MG63 (cell line): ENCODE data around the gene DBNDD1. TPM values are rescaled to one million over a fixed set of nuclear protein-coding genes. Genes with fewer than 3 reads are reported as not detected.
"Not testable (repeated sequence)": the region's sequence is repeated elsewhere in the genome, so short reads cannot be mapped to it uniquely, and the experiment has no call there.

Source experiments
- DNase-seq: peaks from one replicate; pipeline ENCODE4 v3.0.0-alpha.2; 2020
- H3K27me3 ChIP-seq: fragments of 250-450 bp; sonication (Bioruptor Pico); 2 replicates; pipeline ENCODE4 v1.5.1; 2020; ENCODE audit warnings: mild to moderate bottlenecking, moderate library complexity
- H3K36me3 ChIP-seq: fragments of 250-450 bp; sonication (Bioruptor Pico); 2 replicates; pipeline ENCODE4 v1.5.1; 2020; ENCODE audit warnings: mild to moderate bottlenecking, moderate library complexity
- H3K4me3 ChIP-seq: fragments of 250-450 bp; sonication (Bioruptor Pico); 2 replicates; pipeline ENCODE4 v1.5.1; 2020; ENCODE audit warnings: mild to moderate bottlenecking, moderate library complexity
- H3K9me3 ChIP-seq: fragments of 250-450 bp; sonication (Bioruptor Pico); 2 replicates; pipeline ENCODE4 v1.5.1; 2020; ENCODE audit warnings: mild to moderate bottlenecking, moderate library complexity
- total RNA-seq: library from RNA; depleted of rRNA; stranded (reverse); fragments of >200 nt; shearing (Covaris generic); gene quantifications from 2 replicates; pipeline ENCODE4 v1.2.3, GENCODE V29; 2014; ENCODE audit warnings: low replicate concordance

Gene DBNDD1
- total RNA-seq, 1 experiment from 2014 or later, result 37.3 TPM

GRCh38 chr16:90020838-90021382, 1.7 kb upstream of the DBNDD1 start:
- Histone ChIP-seq H3K9me3 (no peaks in the 10 kb centered on the region), H3K4me3 (peak overlapping the region; percentile 63; the same call in 1 of the 2 replicates), H3K27me3 (no peaks in the 10 kb centered on the region), H3K36me3 (peaks cover 15% of the 10 kb centered on the region)
- peak; percentile 63 for DNase-seq

GRCh38 chr16:90020260-90020837, 1.1 kb upstream of the DBNDD1 start:
- Histone ChIP-seq H3K36me3 (peaks cover 17% of the 10 kb centered on the region), H3K4me3 (peak overlapping the region; percentile 63), H3K27me3 (no peaks in the 10 kb centered on the region), H3K9me3 (no peaks in the 10 kb centered on the region)
- DNase-seq, result no peak

DNA sequence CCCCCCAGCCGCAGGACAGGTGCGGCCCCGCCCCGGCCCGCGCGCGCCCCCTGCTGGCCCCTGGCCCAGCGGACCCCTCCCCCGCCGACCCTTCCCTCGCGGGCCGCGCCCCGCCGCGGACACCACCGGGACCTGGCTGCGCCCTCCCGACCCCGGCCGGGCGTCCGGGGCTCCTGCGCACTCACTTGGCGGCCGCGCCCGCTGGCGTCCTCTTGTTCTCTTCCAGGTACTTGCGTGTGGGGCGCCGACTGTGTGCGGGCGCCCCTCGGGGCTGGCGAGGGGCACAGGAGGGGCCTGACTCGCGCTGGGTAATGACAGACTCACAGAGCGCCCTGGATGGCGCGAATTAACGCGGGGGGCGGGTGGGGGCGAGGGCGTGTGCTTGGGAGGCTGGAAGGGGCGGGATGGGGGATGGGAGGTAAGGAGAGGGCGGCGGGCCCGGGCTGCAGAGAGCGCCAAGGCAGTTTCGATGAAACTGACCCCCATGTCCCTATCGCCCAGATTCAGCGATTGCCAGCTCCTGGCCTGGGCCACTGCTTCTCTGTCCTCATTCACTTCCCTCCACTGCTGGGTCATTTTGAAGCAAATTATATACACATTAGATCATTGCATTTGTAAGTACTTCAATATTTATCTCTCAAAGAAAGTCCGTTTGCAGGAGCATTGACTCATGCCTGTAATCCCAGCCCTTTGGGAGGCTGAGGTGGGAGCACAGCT, 445 bp upstream of the DBNDD1 start:
- no peaks in the 10 kb centered on the region for H3K27me3 ChIP-seq
- DNase-seq, result peak; percentile 91
- no peaks in the 10 kb centered on the region for H3K9me3 ChIP-seq
- H3K4me3 ChIP-seq, result peak overlapping the region; percentile 63
- peaks cover 15% of the 10 kb centered on the region for H3K36me3 ChIP-seq

DNA sequence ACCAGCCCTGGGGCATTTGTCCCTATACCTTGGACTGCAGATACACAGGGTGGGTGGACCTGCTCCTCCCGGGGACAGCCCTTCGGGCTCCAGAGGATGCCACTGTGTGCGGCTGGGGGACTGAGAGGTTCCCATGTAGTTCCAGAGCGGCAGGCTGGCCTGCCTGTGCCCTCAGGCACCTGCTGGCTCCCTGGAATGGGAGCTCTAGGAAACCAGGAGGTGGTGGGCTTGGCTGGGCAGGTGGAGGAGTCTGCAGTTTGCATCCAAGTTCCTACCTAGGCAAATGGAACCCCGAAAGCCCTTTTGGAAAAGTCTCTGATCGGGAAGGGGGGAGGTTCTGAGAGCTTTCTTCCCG, 982 bp downstream of the DBNDD1 start:
- Histone ChIP-seq H3K27me3 (no peaks in the 10 kb centered on the region), H3K9me3 (no peaks in the 10 kb centered on the region), H3K36me3 (peaks cover 16% of the 10 kb centered on the region), H3K4me3 (peak overlapping the region; percentile 58)
- DNase-seq, result no peak

DNA sequence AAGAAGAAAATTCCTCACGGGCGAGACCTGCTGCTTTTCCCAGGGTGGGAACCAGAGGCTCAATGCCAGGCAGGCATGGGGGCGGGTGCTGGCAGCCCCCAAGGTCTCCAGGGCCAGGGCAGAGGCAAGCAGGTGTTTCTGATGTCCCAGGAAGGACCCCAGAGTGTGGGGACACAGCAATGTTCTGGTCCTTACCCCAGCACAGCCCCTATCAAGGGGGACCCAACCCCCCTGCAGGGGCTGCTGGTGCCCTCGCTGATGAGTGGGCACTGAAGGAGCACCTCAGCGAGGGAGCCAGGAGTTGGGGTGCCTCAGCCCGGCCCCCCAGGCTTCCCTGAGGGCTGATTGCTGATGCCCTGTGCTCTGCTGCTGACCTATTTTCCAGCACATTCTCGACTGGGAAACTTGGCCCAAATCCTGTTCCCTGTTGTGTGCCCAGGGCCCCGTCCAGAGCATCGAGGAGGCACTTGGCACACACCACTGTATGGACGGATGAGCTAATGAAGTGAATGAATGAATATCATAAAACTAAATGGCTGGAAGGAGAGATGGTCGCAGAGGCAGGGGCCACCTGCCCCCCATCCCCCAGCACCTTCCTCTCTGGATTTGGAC, 2.8 kb downstream of the DBNDD1 start:
- no peak overlapping the region for H3K4me3 ChIP-seq

GRCh38 chr16:90015586-90016338, 3.5 kb downstream of the DBNDD1 start:
- no peaks in the 10 kb centered on the region for H3K27me3 ChIP-seq
- no peak for DNase-seq
- H3K9me3 ChIP-seq, result no peaks in the 10 kb centered on the region
- H3K4me3 ChIP-seq, result no peak overlapping the region
- H3K36me3 ChIP-seq, result peaks cover 15% of the 10 kb centered on the region

More for the DNA sequence above, 2.8 kb downstream of the DBNDD1 start:
- no peaks in the 10 kb centered on the region for H3K9me3 ChIP-seq
- H3K36me3 ChIP-seq, result peaks cover 13% of the 10 kb centered on the region
- no peaks in the 10 kb centered on the region for H3K27me3 ChIP-seq
- DNase-seq, result no peak

GRCh38 chr16:90012991-90013745, 6.1 kb downstream of the DBNDD1 start:
- H3K27me3 ChIP-seq, result no peaks in the 10 kb centered on the region
- no peak for DNase-seq

DNA sequence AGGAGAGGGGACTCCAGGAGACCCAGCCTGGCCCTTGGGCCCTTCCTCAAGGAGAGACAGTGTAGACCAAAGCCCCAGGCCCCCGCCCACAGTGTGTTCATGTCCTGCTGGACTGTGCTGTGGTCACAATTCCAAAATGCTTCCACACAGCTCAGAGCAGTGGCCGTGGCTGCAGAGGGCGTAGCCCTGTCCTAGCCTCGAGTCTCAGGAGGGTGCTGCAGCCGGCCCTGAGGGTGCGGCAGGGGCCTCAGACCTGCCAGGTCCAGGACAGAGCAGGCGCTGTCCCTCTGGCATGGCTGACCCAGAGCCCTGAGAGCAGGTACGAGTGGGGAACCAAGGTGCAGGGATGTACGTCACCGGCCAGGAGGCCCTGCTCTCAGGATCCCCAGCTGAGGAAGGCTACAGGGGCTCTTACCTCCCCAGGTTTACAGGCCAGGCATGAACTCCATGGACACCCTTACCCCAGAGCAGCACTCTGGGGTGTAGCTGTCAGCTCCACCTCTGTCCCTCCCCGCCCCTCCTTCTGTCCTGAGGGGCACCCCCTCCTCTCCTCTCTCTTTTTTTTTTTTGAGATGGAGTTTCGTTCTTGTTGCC, 7.3 kb downstream of the DBNDD1 start:
- no peaks in the 10 kb centered on the region for H3K9me3 ChIP-seq
- DNase-seq, result no peak
- H3K27me3 ChIP-seq, result no peaks in the 10 kb centered on the region
- peaks cover 19% of the 10 kb centered on the region for H3K36me3 ChIP-seq
- H3K4me3 ChIP-seq, result no peak overlapping the region

More at GRCh38 chr16:90012991-90013745, 6.1 kb downstream of the DBNDD1 start:
- Histone ChIP-seq H3K36me3 (peaks cover 15% of the 10 kb centered on the region), H3K4me3 (no peak overlapping the region), H3K9me3 (no peaks in the 10 kb centered on the region)

- H3K27me3 ChIP-seq, result no peaks in the 10 kb centered on the region
- no peaks in the 10 kb centered on the region for H3K9me3 ChIP-seq
- H3K36me3 ChIP-seq, result peaks cover 21% of the 10 kb centered on the region
- DNase-seq, result no peak
- no peak overlapping the region for H3K4me3 ChIP-seq
These were observed 7.8 kb downstream of the DBNDD1 start for GRCh38 chr16:90011508-90011819.

GRCh38 chr16:90010676-90011507, 8.4 kb downstream of the DBNDD1 start:
- DNase-seq, result no peak
- peaks cover 25% of the 10 kb centered on the region for H3K36me3 ChIP-seq
- no peaks in the 10 kb centered on the region for H3K27me3 ChIP-seq
- H3K9me3 ChIP-seq, result no peaks in the 10 kb centered on the region
- no peak overlapping the region for H3K4me3 ChIP-seq

GRCh38 chr16:90009172-90009899, 9.9 kb downstream of the DBNDD1 start:
- DNase-seq, result no peak
- H3K36me3 ChIP-seq, result peaks cover 23% of the 10 kb centered on the region
- H3K27me3 ChIP-seq, result no peaks in the 10 kb centered on the region
- H3K9me3 ChIP-seq, result no peaks in the 10 kb centered on the region
- no peak overlapping the region for H3K4me3 ChIP-seq

GRCh38 chr16:90008708-90009145, 10.5 kb downstream of the DBNDD1 start:
- H3K27me3 ChIP-seq, result no peaks in the 10 kb centered on the region
- DNase-seq, result no peak
- no peaks in the 10 kb centered on the region for H3K9me3 ChIP-seq
- no peak overlapping the region for H3K4me3 ChIP-seq
- H3K36me3 ChIP-seq, result peaks cover 21% of the 10 kb centered on the region

DNA sequence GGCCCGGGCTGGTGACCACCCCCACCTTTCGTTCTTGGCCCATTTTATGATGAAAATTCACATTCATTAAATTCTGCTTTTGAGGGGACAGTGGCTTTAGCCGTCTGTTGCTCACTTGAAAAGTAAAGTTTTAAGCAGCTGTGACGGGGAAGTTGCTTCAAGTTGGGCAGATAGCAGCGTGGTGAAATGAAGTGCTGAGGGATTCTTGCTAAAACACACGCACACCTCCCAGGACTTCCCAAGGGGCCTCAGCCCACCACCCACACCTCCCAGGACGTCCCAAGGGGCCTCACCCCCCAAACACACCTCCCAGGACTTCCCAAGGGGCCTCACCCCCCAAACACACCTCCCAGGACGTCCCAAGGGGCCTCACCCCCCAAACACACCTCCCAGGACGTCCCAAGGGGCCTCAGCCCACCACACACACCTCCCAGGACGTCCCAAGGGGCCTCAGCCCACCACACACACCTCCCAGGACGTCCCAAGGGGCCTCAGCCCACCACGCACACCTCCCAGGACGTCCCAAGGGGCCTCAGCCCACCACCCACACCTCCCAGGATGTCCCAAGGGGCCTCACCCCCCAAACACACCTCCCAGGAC, 11.5 kb downstream of the DBNDD1 start:
- DNase-seq, H3K9me3 ChIP-seq, H3K4me3 ChIP-seq, H3K27me3 ChIP-seq: not testable (repeated sequence)
- peaks cover 21% of the 10 kb centered on the region for H3K36me3 ChIP-seq

DNA sequence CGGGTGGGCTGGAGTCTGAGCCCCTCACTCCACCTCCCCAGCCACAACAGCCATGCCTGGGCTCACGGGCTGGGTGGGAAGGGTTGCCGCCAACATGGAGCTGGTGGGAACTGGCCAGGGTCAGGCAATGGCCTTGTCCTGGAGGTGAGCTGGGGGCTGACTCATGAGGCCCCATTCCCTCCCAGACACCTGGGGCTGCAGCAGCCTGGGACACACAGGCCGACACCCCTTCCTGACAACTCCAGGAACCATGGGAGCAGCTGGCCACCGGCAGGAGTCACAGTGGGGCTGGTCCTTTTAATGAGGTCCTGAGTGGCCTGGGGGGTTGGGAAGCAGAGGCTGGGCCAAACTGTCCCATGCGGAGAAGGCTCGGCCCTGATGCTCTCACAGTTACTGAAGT, 12.2 kb downstream of the DBNDD1 start:
- no peak overlapping the region for H3K4me3 ChIP-seq
- H3K9me3 ChIP-seq, result no peaks in the 10 kb centered on the region
- no peaks in the 10 kb centered on the region for H3K27me3 ChIP-seq
- no peak for DNase-seq
- H3K36me3 ChIP-seq, result peaks cover 24% of the 10 kb centered on the region
